PC-3 (cell line): ENCODE results near the gene CPNE7. TPM values are rescaled to one million over a fixed set of nuclear protein-coding genes. Genes with fewer than 3 reads are reported as not detected.

Source experiments
- ATAC-seq: fragments of 200-7000 bp; cut with Tn5 transposase; 2 replicates; pipeline ENCODE4 v1.9.1; 2020; ENCODE audit warnings: mild to moderate bottlenecking, moderate library complexity
- BruUV-seq: library from RNA; stranded (reverse); fragments of 400-500 nt; replicated peaks from 2 replicates; lab custom pipeline; 2021; lab: Mats Ljungman, UMichigan
- CTCF ChIA-PET: fragments of 300-600 bp; sonication (Branson Sonifier 250); formaldehyde crosslinking; loops from one replicate; lab custom pipeline; 2022; ENCODE audit warnings: antibody characterized with exemption; lab: Charles Lee
- POLR2A ChIA-PET: fragments of 300-600 bp; sonication (Branson Sonifier 250); formaldehyde crosslinking; loops from one replicate; lab custom pipeline; 2022; ENCODE audit warnings: antibody characterized with exemption; ENCODE audit not compliant: unreplicated experiment; lab: Charles Lee
- DNase-seq: peaks from one replicate; pipeline ENCODE4 v3.0.0-alpha.2; 2015
- H2AFZ ChIP-seq: fragments of 300-600 bp; sonication (generic); 2 replicates; pipeline ENCODE4 v1.6.0; 2016; ENCODE audit warnings: antibody characterized with exemption, low read length
- H3F3A ChIP-seq: fragments of 300-600 bp; sonication (generic); one replicate; pipeline ENCODE4 v1.6.0; 2017; ENCODE audit warnings: antibody characterized with exemption, low read length, control low read depth, mild to moderate bottlenecking; ENCODE audit not compliant: unreplicated experiment
- H3K27ac ChIP-seq: fragments of 300-600 bp; sonication (generic); 2 replicates; pipeline ENCODE4 v1.5.1; 2016; ENCODE audit warnings: mild to moderate bottlenecking, low read length
- H3K27me3 ChIP-seq: fragments of 300-600 bp; sonication (generic); 2 replicates; pipeline ENCODE4 v1.6.1; 2016; ENCODE audit warnings: low read length, mixed read lengths
- H3K36me3 ChIP-seq: fragments of 300-600 bp; sonication (generic); 2 replicates; pipeline ENCODE4 v1.6.1; 2016; ENCODE audit warnings: low read depth, mixed run types, low read length, mixed read lengths
- H3K4me1 ChIP-seq: fragments of 300-600 bp; sonication (generic); 2 replicates; pipeline ENCODE4 v1.5.1; 2016; ENCODE audit warnings: low read length; ENCODE audit not compliant: insufficient read depth
- H3K4me2 ChIP-seq: fragments of 300-600 bp; sonication (generic); 2 replicates; pipeline ENCODE4 v1.6.0; 2016; ENCODE audit warnings: low read length
- H3K4me3 ChIP-seq: fragments of 300-600 bp; sonication (generic); 2 replicates; pipeline ENCODE4 v1.5.1; 2016; ENCODE audit warnings: mild to moderate bottlenecking, low read length, mixed read lengths
- H3K79me2 ChIP-seq: fragments of 300-600 bp; sonication (generic); 2 replicates; pipeline ENCODE4 v1.6.1; 2017; ENCODE audit warnings: low read length, mixed read lengths
- H3K9ac ChIP-seq: fragments of 300-600 bp; sonication (generic); 2 replicates; pipeline ENCODE4 v1.6.0; 2016; ENCODE audit warnings: mild to moderate bottlenecking, low read length
- H3K9me2 ChIP-seq: fragments of 300-600 bp; sonication (generic); replicated peaks from 2 replicates; pipeline ENCODE4 v1.6.1; 2016; ENCODE audit warnings: mixed run types, low read length, mixed read lengths
- H3K9me3 ChIP-seq: fragments of 300-600 bp; sonication (generic); 2 replicates; pipeline ENCODE4 v1.6.1; 2016; ENCODE audit warnings: low read length, mixed read lengths
- H4K20me1 ChIP-seq: fragments of 300-600 bp; sonication (generic); 2 replicates; pipeline ENCODE4 v1.6.1; 2016; ENCODE audit warnings: low read length, mixed read lengths
- EZH2 ChIP-seq: fragments of 300-600 bp; sonication (generic); IDR thresholded peaks from one replicate; pipeline ENCODE4 v1.6.1; 2017; ENCODE audit warnings: antibody characterized with exemption, mild to moderate bottlenecking, low read length; ENCODE audit not compliant: unreplicated experiment
- EZH2phosphoT487 ChIP-seq: fragments of 300-600 bp; sonication (generic); IDR thresholded peaks from 2 replicates; pipeline ENCODE4 v1.6.1; 2018; ENCODE audit warnings: mild to moderate bottlenecking, antibody characterized with exemption, low read length, borderline replicate concordance
- intact Hi-C: fragments of 100-400 bp; cut with micrococcal nuclease; formaldehyde crosslinking; loops from 2 replicates; pipeline ENCODE4 v1.9.0; 2023
- total RNA-seq: library from RNA; depleted of rRNA; stranded (reverse); fragments of >200 nt; gene quantifications from 2 replicates; pipeline ENCODE4 v1.2.3, GENCODE V29; 2014
- TF ChIP-seq, protein P1 (sequence below): fragments of 300-600 bp; sonication (generic); conservative IDR thresholded peaks from 2 replicates; pipeline ENCODE4 v1.5.1; 2017; ENCODE audit warnings: antibody characterized with exemption, low read depth, mild to moderate bottlenecking, low read length

CPNE7 gene
- total RNA-seq, 1 experiment from 2014 or later: 29.7 TPM

DNA sequence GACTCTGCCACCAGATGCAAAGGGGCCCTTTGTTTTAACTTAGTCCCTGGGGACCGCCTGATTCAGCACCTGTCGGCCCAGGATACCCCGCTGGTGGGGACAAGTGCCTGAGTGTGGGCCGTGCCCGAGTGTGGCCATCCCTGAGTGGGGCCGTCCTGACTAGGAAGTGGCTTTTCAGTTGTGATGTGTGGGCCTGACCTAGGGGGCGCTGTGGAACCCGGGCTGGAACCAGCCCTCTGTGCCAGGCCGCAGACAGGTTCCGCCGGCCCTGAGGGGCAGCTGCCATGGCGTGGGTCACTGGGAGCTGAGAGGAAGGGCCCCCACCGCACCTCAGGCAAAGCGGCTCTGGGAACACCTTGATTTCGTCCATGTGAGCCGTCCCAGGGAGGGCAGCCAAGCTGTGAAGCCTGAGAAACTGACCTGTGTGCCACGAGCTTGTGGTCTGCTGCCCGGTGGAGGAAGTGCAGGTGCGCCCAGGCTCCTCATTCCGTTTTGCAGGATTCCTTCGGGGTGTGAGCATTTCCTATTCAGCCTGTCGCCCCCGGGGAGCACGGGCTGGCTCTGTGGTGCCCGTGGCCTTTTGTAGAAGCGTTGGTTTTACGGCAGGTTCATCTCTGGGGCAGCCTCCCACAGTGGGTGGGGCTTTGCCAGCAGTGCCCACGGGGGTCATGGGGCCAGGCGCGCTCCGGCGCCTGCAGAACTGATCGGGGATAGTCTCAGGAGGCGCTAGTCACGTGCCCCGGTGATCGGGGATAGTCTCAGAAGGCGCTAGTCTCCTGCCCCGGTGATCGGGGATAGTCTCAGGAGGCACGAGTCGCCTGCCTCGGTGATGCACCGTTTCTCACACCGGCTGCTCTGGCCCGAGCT is 9.8 kb upstream of the CPNE7 start:
- CTCF ChIA-PET: no interaction called here
- ATAC-seq: peak; percentile 47
- Histone ChIP-seq H2AFZ (no peak overlapping the region), H3K9me3 (no peaks in the 10 kb centered on the region), H3K79me2 (peaks cover 34% of the 10 kb centered on the region), H3K4me2 (peak overlapping the region; percentile 70), H3K36me3 (peaks cover 38% of the 10 kb centered on the region), H3K9ac (no peak overlapping the region), H3K27ac (peak overlapping the region; percentile 27), H3K4me3 (peak overlapping the region; percentile 9; the same call in 1 of the 2 replicates), H3F3A (peaks cover 19% of the 10 kb centered on the region), H3K4me1 (peaks cover 34% of the 10 kb centered on the region), H3K27me3 (no peaks in the 10 kb centered on the region), H4K20me1 (peaks cover 41% of the 10 kb centered on the region), H3K9me2 (no peaks in the 10 kb centered on the region)
- TF ChIP-seq EZH2phosphoT487 (no peak), EZH2 (no peak)
- TF ChIP-seq, protein P1, sequence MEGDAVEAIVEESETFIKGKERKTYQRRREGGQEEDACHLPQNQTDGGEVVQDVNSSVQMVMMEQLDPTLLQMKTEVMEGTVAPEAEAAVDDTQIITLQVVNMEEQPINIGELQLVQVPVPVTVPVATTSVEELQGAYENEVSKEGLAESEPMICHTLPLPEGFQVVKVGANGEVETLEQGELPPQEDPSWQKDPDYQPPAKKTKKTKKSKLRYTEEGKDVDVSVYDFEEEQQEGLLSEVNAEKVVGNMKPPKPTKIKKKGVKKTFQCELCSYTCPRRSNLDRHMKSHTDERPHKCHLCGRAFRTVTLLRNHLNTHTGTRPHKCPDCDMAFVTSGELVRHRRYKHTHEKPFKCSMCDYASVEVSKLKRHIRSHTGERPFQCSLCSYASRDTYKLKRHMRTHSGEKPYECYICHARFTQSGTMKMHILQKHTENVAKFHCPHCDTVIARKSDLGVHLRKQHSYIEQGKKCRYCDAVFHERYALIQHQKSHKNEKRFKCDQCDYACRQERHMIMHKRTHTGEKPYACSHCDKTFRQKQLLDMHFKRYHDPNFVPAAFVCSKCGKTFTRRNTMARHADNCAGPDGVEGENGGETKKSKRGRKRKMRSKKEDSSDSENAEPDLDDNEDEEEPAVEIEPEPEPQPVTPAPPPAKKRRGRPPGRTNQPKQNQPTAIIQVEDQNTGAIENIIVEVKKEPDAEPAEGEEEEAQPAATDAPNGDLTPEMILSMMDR: peak; percentile 80
- POLR2A ChIA-PET: no interaction called here
- peak; percentile 51 for DNase-seq
- no TSS peak for BruUV-seq
- intact Hi-C loops: no loop called here

DNA sequence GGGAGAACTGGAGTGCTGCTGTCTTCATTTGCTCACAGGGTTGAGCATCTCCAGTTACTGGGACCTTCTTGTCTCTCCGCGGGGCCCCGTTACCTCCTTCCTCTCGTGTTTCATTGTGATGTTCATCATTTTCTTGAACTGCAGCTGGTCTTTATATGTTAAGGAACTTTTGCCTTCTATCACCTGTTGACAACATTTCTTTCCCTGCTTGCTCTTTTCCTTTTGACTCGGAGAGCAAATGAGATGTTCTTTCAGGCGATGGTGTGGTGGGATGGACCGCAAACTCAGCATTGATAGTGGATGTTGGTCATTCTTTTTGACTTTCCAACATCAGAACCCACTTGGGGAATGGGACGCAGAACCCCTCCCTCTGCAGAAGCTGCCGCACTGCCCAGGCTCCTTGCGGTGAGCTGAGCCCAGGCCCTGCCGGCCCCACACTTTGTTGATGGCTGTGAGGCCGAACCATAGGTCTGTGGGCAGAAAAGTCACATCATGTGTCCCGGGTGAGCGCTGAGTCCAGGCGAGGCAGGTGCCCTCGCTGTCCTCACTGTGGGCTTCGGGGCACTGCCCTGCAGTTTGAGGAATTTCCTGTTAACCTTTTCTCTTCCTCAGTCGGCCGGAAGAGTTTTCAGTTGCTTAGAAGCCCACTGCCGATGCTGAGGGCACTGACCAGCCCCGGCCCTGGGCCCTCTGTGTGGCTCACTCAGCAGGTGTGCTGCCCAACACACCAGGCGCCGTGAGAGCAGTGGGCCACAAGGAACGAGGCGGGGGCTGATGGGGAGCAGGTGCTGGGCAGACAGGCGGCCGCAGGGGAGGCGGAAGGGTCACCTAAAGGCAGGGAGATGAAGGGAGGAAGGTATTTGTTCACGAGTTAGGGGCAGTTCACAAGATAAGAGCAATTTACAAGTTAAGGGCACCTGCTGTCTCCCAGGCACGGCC is 7.6 kb upstream of the CPNE7 start:
- CTCF ChIA-PET: interaction anchor here (0.6 kb wide), 1 partner anchor 76 kb away, joined by 4 read pairs; no protein-coding TSS in a partner anchor
- H3K9me3 ChIP-seq: no peaks in the 10 kb centered on the region

More for the DNA sequence above, 7.6 kb upstream of the CPNE7 start:
- peaks cover 20% of the 10 kb centered on the region for H4K20me1 ChIP-seq
- peaks cover 9% of the 10 kb centered on the region for H3F3A ChIP-seq
- no peaks in the 10 kb centered on the region for H3K9me2 ChIP-seq
- H2AFZ ChIP-seq: no peak overlapping the region
- peaks cover 27% of the 10 kb centered on the region for H3K4me1 ChIP-seq
- H3K9ac ChIP-seq: no peak overlapping the region
- H3K4me3 ChIP-seq: no peak overlapping the region
- POLR2A ChIA-PET: interaction anchor here (0.5 kb wide), 1 partner anchor 20 kb away, joined by 3 read pairs; no protein-coding TSS in a partner anchor
- TF ChIP-seq EZH2phosphoT487: no peak
- no peak for TF ChIP-seq EZH2
- TF ChIP-seq, protein P1: no peak
- DNase-seq (no peak), ATAC-seq (no peak)
- no peak overlapping the region for H3K4me2 ChIP-seq
- peaks cover 12% of the 10 kb centered on the region for H3K79me2 ChIP-seq
- BruUV-seq: no TSS peak
- intact Hi-C loops: no loop called here
- H3K27ac ChIP-seq: no peak overlapping the region
- no peaks in the 10 kb centered on the region for H3K27me3 ChIP-seq
- H3K36me3 ChIP-seq: peaks cover 19% of the 10 kb centered on the region
